Mesenchymal stem cell (in vitro differentiated cells and primary cell): Measurements from ENCODE around the gene NDNF.

Experiments used
- DNase-seq: peaks from one replicate; pipeline ENCODE4 v3.0.0-alpha.2; 2013
- H2AFZ ChIP-seq: one replicate; pipeline ENCODE4 v1.6.1; 2013; ENCODE audit warnings: low read depth, mild to moderate bottlenecking, control low read depth, inconsistent platforms, low read length, moderate library complexity
- H2AK5ac ChIP-seq: 2 replicates; pipeline ENCODE4 v1.6.1; 2013; ENCODE audit warnings: low read length, moderate library complexity, mild to moderate bottlenecking, inconsistent platforms; ENCODE audit not compliant: severe bottlenecking
- H2BK120ac ChIP-seq: one replicate; pipeline ENCODE4 v1.6.1; 2013; ENCODE audit warnings: low read depth, mild to moderate bottlenecking, inconsistent platforms, low read length, moderate library complexity
- H2BK12ac ChIP-seq, 2 experiments: one replicate each; pipeline ENCODE4 v1.6.1; 2013; ENCODE audit warnings: inconsistent platforms in 2 of 2, low read length in 2 of 2, mild to moderate bottlenecking in 2 of 2, moderate library complexity in 2 of 2, control low read depth in 1 of 2
- H2BK15ac ChIP-seq: one replicate; pipeline ENCODE4 v1.6.1; 2013; ENCODE audit warnings: mild to moderate bottlenecking, low read depth, inconsistent platforms; ENCODE audit not compliant: poor library complexity, severe bottlenecking
- H2BK5ac ChIP-seq: 2 replicates; pipeline ENCODE4 v1.6.1; 2013; ENCODE audit warnings: low read depth, mild to moderate bottlenecking, low read length, control low read depth, inconsistent platforms; ENCODE audit not compliant: poor library complexity, severe bottlenecking
- H3K14ac ChIP-seq, 2 experiments: one replicate each; pipeline ENCODE4 v1.6.1; 2013; ENCODE audit warnings: inconsistent platforms in 2 of 2, low read length in 2 of 2, control low read depth in 1 of 2, mild to moderate bottlenecking in 1 of 2, moderate library complexity in 1 of 2
- H3K18ac ChIP-seq, 2 experiments: one replicate each; pipeline ENCODE4 v1.6.1; 2013; ENCODE audit warnings: inconsistent platforms in 2 of 2, low read length in 2 of 2, control low read depth in 1 of 2, low read depth in 1 of 2, mild to moderate bottlenecking in 1 of 2
- H3K23ac ChIP-seq, 2 experiments: one replicate each; pipeline ENCODE4 v1.6.1; 2013; ENCODE audit warnings: inconsistent platforms in 2 of 2, low read length in 2 of 2, mild to moderate bottlenecking in 2 of 2, moderate library complexity in 2 of 2, control low read depth in 1 of 2
- H3K27ac ChIP-seq: 2 replicates; pipeline ENCODE4 v1.5.1; 2013; ENCODE audit warnings: mild to moderate bottlenecking, moderate library complexity, low read length, control low read depth, inconsistent platforms; ENCODE audit not compliant: poor library complexity, severe bottlenecking
- H3K27me3 ChIP-seq, 2 experiments: 2 replicates each; pipeline versions ENCODE4 v1.6.1 to v1.7.0; 2013; ENCODE audit warnings: low read length in 2 of 2, mild to moderate bottlenecking in 2 of 2, moderate library complexity in 2 of 2, control low read depth in 1 of 2, inconsistent platforms in 1 of 2; ENCODE audit not compliant: control insufficient read depth in 1 of 2, insufficient read depth in 1 of 2
- H3K36me3 ChIP-seq, 2 experiments: 2 replicates each; pipeline versions ENCODE4 v1.6.1 to v1.7.0; 2013; ENCODE audit warnings: low read length in 2 of 2, control low read depth in 1 of 2, inconsistent platforms in 1 of 2, low read depth in 1 of 2, mild to moderate bottlenecking in 1 of 2; ENCODE audit not compliant: insufficient read depth in 2 of 2, control insufficient read depth in 1 of 2
- H3K4ac ChIP-seq, 2 experiments: one replicate each; pipeline ENCODE4 v1.6.1; 2013; ENCODE audit warnings: inconsistent platforms in 2 of 2, low read length in 2 of 2, mild to moderate bottlenecking in 2 of 2, moderate library complexity in 2 of 2, control low read depth in 1 of 2, low read depth in 1 of 2
- H3K4me1 ChIP-seq: 2 replicates; pipeline ENCODE4 v1.6.1; 2013; ENCODE audit warnings: low read depth, low read length, control low read depth; ENCODE audit not compliant: control insufficient read depth, insufficient read depth
- H3K4me2 ChIP-seq: 2 replicates; pipeline ENCODE4 v1.6.1; 2013; ENCODE audit warnings: low read length, mild to moderate bottlenecking, inconsistent platforms; ENCODE audit not compliant: poor library complexity, severe bottlenecking
- H3K4me3 ChIP-seq, 2 experiments: 2 replicates each; pipeline versions ENCODE4 v1.5.1 to v1.7.0; 2013; ENCODE audit warnings: low read length in 2 of 2, mild to moderate bottlenecking in 2 of 2, control low read depth in 1 of 2, low read depth in 1 of 2; ENCODE audit not compliant: insufficient read depth in 1 of 2
- H3K79me1 ChIP-seq: replicated peaks from 2 replicates; pipeline ENCODE4 v1.6.1; 2013; ENCODE audit warnings: mild to moderate bottlenecking, control low read depth, low read length, inconsistent platforms; ENCODE audit not compliant: poor library complexity, severe bottlenecking
- H3K9ac ChIP-seq: 2 replicates; pipeline ENCODE4 v1.7.0; 2013; ENCODE audit warnings: mild to moderate bottlenecking, low read length, moderate library complexity
- H3K9me3 ChIP-seq: 2 replicates; pipeline ENCODE4 v1.7.0; 2013; ENCODE audit warnings: mild to moderate bottlenecking, low read length; ENCODE audit not compliant: control insufficient read depth
- H4K8ac ChIP-seq: one replicate; pipeline ENCODE4 v1.6.1; 2013; ENCODE audit warnings: inconsistent platforms, mild to moderate bottlenecking, low read length, moderate library complexity
- H4K91ac ChIP-seq: one replicate; pipeline ENCODE4 v1.6.1; 2013; ENCODE audit warnings: mild to moderate bottlenecking, low read length, inconsistent platforms
- WGBS: methylation state at CpG from one replicate; pipeline ENCODE4 v1.1.7; 2013; ENCODE audit warnings: mixed read lengths; 5-methylcytosine and 5-hydroxymethylcytosine counted together

Gene NDNF

DNA sequence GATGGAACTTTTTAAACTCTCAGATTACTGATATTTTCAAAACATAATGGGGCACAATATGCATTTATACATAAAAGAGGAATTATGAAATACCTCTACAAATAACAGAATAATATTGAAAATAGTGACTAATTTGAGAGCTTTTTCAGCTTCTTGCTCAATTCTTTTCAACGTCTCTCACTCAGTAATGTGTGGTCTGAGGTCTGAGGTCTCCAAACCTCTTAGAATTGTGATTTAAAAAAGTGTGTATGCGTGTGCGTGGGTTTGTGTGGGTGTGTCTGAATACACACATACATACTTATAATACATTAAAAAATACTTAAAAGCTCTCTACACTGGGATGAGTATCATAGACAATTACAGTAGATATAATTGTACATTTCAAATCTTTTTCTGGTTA, 7.9 kb downstream of the NDNF start:
- Histone ChIP-seq H3K79me1 (no peaks in the 10 kb centered on the region), H3K4me3 (no peak overlapping the region), H3K23ac (no peak overlapping the region), H3K18ac (no peak overlapping the region), H4K8ac (no peak overlapping the region), H3K4ac (no peak overlapping the region), H3K27ac (no peak overlapping the region), H3K27me3 (no peaks in the 10 kb centered on the region), H2BK15ac (no peak overlapping the region), H2AFZ (no peak overlapping the region), H2BK12ac (no peak overlapping the region), H2BK5ac (no peak overlapping the region), H3K4me1 (no peaks in the 10 kb centered on the region), H2AK5ac (no peak overlapping the region), H4K91ac (no peak overlapping the region), H3K14ac (no peak overlapping the region), H3K4me2 (no peak overlapping the region), H3K9ac (no peak overlapping the region), H2BK120ac (no peak overlapping the region), H3K36me3 (no peaks in the 10 kb centered on the region), H3K9me3 (no peaks in the 10 kb centered on the region)
- no peak for DNase-seq
- no CpG with 5 or more reads among the region's 3 CpGs for WGBS

DNA sequence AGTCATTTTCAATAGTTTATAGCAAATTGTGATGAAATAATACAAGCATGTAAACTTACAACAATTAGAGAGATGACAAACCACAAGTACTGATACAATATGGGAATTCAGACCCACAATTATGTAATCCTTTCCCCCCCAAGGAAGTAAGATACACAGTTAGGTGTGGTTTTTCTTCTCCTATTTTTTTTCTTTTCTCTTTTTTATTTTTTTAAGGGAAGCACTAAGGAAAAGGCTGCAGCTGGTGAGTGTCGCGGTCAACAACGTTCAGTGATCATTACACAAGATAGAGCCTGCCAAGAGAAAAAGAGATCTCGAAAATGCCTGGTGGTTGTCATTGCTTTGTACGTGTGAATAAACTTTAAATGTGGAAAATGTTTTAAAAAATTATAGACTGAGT, 9.8 kb downstream of the NDNF start:
- Histone ChIP-seq H3K4me1 (no peaks in the 10 kb centered on the region), H2AK5ac (no peak overlapping the region), H2BK15ac (no peak overlapping the region), H3K4me3 (no peak overlapping the region), H4K8ac (no peak overlapping the region), H3K23ac (no peak overlapping the region), H3K27me3 (no peaks in the 10 kb centered on the region), H3K14ac (no peak overlapping the region), H2BK120ac (no peak overlapping the region), H3K4ac (no peak overlapping the region), H2BK12ac (no peak overlapping the region), H3K36me3 (no peaks in the 10 kb centered on the region), H4K91ac (no peak overlapping the region), H3K4me2 (no peak overlapping the region), H3K9me3 (no peaks in the 10 kb centered on the region), H2BK5ac (no peak overlapping the region), H3K79me1 (no peaks in the 10 kb centered on the region), H3K18ac (no peak overlapping the region), H3K27ac (no peak overlapping the region), H3K9ac (peak overlapping the region; percentile 9), H2AFZ (no peak overlapping the region)
- no peak for DNase-seq
- WGBS: 79% methylated on average over 4 of the region's 5 CpGs

DNA sequence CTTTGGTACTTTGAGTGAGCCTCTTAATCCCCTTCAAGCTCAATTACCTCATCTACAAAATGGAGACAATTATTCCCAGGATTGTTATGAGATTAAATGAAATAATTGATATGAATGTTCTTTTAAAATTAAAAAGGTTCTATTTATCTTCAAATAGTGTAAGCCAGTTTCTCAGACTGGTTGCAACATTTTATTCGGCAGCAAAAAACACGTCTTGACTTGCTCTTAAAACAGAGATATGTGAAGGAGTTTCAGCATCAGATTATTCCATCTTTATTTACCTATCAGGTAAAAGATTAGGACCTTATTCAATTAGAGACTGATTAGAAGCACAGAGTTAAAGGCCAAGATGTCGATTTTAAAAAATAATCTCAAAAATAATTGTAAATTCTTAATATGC, 10.5 kb downstream of the NDNF start:
- H4K91ac ChIP-seq: no peak overlapping the region
- no peak for DNase-seq
- H3K36me3 ChIP-seq: no peaks in the 10 kb centered on the region
- H4K8ac ChIP-seq: no peak overlapping the region
- H3K79me1 ChIP-seq: no peaks in the 10 kb centered on the region
- H2BK15ac ChIP-seq: no peak overlapping the region
- no CpG with 5 or more reads among the region's 3 CpGs for WGBS
- H2AK5ac ChIP-seq: no peak overlapping the region
- no peak overlapping the region for H3K14ac ChIP-seq
- no peak overlapping the region for H3K23ac ChIP-seq
- H3K4ac ChIP-seq: no peak overlapping the region
- no peak overlapping the region for H3K27ac ChIP-seq
- no peak overlapping the region for H3K9ac ChIP-seq
- no peak overlapping the region for H3K4me2 ChIP-seq
- H3K9me3 ChIP-seq: no peaks in the 10 kb centered on the region
- H3K18ac ChIP-seq: no peak overlapping the region
- H3K4me3 ChIP-seq: no peak overlapping the region
- no peak overlapping the region for H2BK12ac ChIP-seq
- H2BK5ac ChIP-seq: no peak overlapping the region
- H3K4me1 ChIP-seq: no peaks in the 10 kb centered on the region
- no peak overlapping the region for H2BK120ac ChIP-seq
- H3K27me3 ChIP-seq: no peaks in the 10 kb centered on the region
- no peak overlapping the region for H2AFZ ChIP-seq

DNA sequence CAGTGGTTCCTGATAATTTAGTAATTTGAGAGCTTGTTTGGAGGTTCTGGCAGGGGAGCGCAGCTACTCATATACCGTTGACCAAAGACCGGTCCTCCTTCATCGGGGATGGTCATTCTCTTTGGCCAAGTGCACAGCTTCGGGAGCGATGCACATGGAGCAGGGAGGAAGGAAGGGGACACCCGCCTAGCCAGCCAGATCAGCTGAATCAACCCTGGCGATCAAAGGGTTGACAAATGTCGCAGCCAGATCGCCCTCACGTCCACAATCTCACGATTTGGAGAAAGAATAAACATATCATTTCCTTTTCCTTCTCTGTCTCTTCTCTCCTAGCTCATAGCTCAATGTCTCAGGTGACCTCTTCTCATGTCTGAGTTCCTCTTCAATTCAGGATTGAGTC, 11.1 kb downstream of the NDNF start:
- WGBS: 90% methylated on average over 12 of the region's 12 CpGs
- H2BK15ac ChIP-seq: no peak overlapping the region
- H2BK120ac ChIP-seq: no peak overlapping the region
- H3K9me3 ChIP-seq: no peaks in the 10 kb centered on the region
- H3K27ac ChIP-seq: no peak overlapping the region
- no peaks in the 10 kb centered on the region for H3K27me3 ChIP-seq
- H3K14ac ChIP-seq: peak overlapping the region in 1 of 2 experiments; percentile 65
- no peak overlapping the region for H3K4me3 ChIP-seq
- no peak overlapping the region for H2AK5ac ChIP-seq
- peak overlapping the region in 1 of 2 experiments; percentile 57 for H3K18ac ChIP-seq
- H2AFZ ChIP-seq: no peak overlapping the region
- no peak overlapping the region for H3K9ac ChIP-seq
- H2BK12ac ChIP-seq: peak overlapping the region in 1 of 2 experiments; percentile 54
- H3K4ac ChIP-seq: no peak overlapping the region
- H3K4me1 ChIP-seq: no peaks in the 10 kb centered on the region
- no peaks in the 10 kb centered on the region for H3K36me3 ChIP-seq
- DNase-seq: no peak
- H4K91ac ChIP-seq: peak overlapping the region; percentile 75
- H4K8ac ChIP-seq: no peak overlapping the region
- no peak overlapping the region for H3K4me2 ChIP-seq
- H2BK5ac ChIP-seq: no peak overlapping the region
- H3K23ac ChIP-seq: no peak overlapping the region
- H3K79me1 ChIP-seq: no peaks in the 10 kb centered on the region
